IPS-15b (cell line): ENCODE data around the gene WIPI1.

Source experiments
- H3K27me3 ChIP-seq: one replicate; pipeline ENCODE4 v1.6.1; 2013; ENCODE audit warnings: low read length; ENCODE audit not compliant: control insufficient read depth, insufficient read depth
- H3K36me3 ChIP-seq: one replicate; pipeline ENCODE4 v1.6.1; 2013; ENCODE audit warnings: low read length; ENCODE audit not compliant: control insufficient read depth, insufficient read depth
- H3K4me1 ChIP-seq: one replicate; pipeline ENCODE4 v1.6.1; 2013; ENCODE audit warnings: mild to moderate bottlenecking, low read length; ENCODE audit not compliant: control insufficient read depth, insufficient read depth
- H3K4me3 ChIP-seq: one replicate; pipeline ENCODE4 v1.5.1; 2013; ENCODE audit warnings: low read depth, low read length
- H3K9ac ChIP-seq: one replicate; pipeline ENCODE4 v1.6.1; 2013; ENCODE audit warnings: low read depth, mild to moderate bottlenecking, low read length
- H3K9me3 ChIP-seq: one replicate; pipeline ENCODE4 v1.6.1; 2013; ENCODE audit warnings: mild to moderate bottlenecking, low read length; ENCODE audit not compliant: control insufficient read depth, insufficient read depth

Gene WIPI1

DNA sequence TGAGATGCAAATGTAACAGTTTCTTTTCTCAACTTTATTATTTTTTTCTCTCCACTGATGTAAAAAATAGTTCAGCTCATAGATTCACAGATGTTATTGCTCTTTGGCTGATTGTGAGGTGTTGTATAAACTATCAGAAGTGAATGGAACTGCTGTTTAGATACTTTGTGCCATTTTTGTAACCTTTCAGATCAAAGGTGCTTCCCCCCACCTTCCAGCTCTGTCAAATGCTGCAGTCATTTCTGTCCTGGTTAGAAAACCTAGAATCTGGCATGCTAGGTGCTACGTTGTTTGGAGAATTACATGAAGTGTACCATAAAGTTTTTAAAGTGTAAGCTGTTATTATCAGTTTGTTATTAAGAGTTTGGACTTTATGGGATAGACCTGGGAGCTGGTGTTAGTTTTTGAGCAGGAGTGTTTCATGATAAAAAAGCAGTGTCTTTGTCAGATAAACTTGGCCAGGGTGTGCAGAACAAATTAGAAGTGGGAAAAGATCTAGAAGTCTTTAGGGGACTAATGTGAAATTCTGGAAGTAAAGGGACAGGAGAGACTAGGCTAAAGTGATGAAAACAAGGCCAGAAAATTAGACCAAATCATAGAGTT lies 1.8 kb upstream of the WIPI1 start:
- H3K36me3 ChIP-seq: no peaks in the 10 kb centered on the region
- H3K9ac ChIP-seq: no peak overlapping the region
- peaks cover 8% of the 10 kb centered on the region for H3K4me1 ChIP-seq
- H3K4me3 ChIP-seq: no peak overlapping the region
- no peaks in the 10 kb centered on the region for H3K9me3 ChIP-seq
- H3K27me3 ChIP-seq: peaks cover 19% of the 10 kb centered on the region

DNA sequence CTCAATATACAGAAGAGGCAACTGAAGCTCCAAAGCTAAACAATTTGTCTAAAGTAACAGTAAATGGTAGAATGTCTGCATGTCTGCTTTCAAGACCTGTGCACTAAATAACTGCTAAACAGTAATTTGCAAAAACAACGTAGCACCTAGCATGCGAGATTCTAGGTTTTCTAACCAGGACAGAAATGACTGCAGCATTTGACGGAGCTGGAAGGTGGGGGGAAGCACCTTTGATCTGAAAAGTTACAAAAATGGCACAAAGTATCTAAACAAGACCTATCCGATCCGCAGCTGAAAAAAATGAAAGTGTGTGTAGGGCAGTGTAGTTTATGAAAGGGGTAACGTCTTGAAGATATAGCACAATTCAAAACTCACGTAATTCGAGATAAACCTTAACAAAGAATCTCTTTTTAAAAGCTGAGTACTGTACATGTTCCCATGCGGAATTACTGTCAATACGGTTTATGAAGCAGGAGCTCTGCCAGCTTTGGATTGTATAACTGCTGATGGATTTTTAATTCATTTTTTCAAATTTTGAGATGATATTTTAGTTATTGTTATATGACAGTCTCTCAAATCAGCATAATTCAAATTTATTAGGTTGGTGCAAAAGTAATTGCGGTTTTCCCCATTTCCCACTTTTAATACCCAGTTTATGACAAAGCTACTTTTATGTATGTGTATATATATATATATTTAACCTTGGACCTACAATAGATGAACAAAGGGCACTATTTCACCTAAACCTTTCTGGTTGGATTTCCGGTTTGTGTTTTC lies 1.2 kb upstream of the WIPI1 start:
- peaks cover 8% of the 10 kb centered on the region for H3K4me1 ChIP-seq

DNA sequence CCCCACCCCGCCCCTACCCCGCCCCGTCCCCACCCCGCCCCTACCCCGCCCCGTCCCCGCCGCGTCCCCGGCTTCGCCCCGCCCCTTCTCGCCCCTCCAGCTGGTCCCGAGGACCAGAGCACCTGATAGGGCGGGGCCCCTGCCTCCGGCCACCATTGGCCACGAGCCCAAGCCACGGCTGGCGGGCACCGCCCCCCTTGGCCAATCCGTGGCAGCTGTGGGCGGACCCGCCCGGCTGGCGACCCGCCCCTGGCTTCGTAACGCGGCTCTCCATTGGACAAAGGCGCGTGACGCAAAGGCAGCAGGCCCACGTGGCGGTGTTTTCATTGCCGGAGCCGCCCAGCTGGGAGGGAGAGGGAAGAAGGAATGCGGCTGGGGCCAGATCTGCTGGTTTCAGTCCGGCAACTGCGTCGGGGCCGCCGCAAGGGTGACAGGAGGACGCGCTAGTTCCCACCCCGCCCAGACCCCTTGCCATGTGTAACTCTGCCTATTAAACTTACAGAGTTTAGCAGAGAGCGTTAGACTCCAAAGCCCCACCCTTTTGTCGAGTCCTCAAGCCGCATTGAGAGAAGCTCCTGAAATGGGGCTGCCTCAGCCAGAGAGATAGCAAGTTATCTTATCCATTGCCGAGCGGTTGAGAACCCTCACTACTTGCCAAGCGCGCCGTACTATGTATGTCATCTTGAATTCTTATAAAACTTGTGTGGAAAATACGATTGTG lies 403 bp upstream of the WIPI1 start:
- Histone ChIP-seq H3K36me3 (no peaks in the 10 kb centered on the region), H3K9ac (no peak overlapping the region), H3K27me3 (peaks cover 19% of the 10 kb centered on the region), H3K4me3 (peak overlapping the region; percentile 54), H3K9me3 (no peaks in the 10 kb centered on the region), H3K4me1 (peaks cover 8% of the 10 kb centered on the region)

More for the DNA sequence above, 1.2 kb upstream of the WIPI1 start:
- H3K27me3 ChIP-seq: peaks cover 19% of the 10 kb centered on the region
- H3K9ac ChIP-seq: no peak overlapping the region
- peak overlapping the region; percentile 54 for H3K4me3 ChIP-seq
- H3K36me3 ChIP-seq: no peaks in the 10 kb centered on the region
- no peaks in the 10 kb centered on the region for H3K9me3 ChIP-seq

DNA sequence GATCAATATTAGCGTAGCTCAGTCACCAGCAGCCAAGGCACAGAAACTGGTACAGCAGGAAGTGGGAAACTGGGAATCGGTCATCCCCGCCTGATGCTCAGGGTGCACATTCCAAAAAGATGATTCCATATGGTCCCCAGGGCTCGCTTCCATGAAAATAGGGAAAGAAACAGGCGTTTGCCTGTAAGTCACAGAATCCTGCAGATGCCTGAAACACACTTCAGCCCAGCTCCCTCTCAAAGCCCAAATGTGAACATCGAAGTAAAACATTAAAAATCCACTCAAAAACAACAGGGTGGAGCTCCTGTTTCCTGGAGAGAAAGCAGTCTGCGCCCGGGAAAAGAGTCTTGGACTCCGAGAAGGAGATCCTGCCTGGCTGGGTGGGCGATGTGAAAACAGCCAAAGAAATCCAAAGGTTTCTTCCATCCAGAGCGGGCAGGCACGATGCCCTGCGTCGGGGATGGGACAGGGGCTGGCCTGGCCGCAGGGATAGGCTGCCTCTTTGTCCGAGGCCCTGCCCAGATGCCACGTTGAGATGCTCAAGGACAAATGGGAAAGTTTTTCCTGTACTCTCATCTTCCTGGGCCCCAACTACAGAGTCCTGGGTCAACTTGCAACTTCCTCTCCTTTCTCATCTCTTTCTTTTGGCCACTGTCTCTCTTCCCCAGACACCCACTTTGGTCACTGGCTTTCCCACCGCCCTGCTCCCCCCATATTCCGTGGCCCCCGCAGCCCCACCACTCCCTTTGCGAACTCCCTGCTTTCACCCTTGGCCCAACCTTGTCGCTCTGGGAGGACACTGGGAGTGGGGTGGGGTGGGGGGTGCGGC lies 743 bp downstream of the WIPI1 start:
- Histone ChIP-seq H3K36me3 (no peaks in the 10 kb centered on the region), H3K9me3 (no peaks in the 10 kb centered on the region), H3K9ac (peak overlapping the region; percentile 51), H3K4me3 (peak overlapping the region; percentile 57), H3K4me1 (peaks cover 8% of the 10 kb centered on the region), H3K27me3 (peaks cover 16% of the 10 kb centered on the region)

DNA sequence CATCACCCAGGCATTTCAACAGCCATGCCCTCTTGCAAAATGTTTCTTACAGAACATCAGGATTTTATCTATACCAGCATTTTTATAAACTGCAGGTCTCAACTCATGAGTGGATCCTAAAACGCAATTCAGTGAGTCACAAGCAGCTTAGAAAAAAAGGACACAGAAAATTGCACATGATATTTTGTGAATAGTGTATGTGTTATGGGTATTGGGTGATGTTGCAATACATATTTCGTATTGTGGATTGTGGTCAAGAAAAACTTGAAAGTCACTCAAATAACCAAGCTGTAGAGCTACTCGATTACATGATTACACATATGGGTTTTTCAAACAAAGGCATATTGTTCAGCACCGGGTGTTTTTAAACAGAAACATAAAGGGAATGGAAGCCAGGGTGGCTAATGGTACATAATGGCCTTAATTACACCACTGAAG lies 1.4 kb downstream of the WIPI1 start:
- Histone ChIP-seq H3K9ac (peak overlapping the region; percentile 51), H3K4me3 (peak overlapping the region; percentile 57), H3K9me3 (no peaks in the 10 kb centered on the region), H3K27me3 (peaks cover 16% of the 10 kb centered on the region), H3K36me3 (no peaks in the 10 kb centered on the region), H3K4me1 (peaks cover 6% of the 10 kb centered on the region)

DNA sequence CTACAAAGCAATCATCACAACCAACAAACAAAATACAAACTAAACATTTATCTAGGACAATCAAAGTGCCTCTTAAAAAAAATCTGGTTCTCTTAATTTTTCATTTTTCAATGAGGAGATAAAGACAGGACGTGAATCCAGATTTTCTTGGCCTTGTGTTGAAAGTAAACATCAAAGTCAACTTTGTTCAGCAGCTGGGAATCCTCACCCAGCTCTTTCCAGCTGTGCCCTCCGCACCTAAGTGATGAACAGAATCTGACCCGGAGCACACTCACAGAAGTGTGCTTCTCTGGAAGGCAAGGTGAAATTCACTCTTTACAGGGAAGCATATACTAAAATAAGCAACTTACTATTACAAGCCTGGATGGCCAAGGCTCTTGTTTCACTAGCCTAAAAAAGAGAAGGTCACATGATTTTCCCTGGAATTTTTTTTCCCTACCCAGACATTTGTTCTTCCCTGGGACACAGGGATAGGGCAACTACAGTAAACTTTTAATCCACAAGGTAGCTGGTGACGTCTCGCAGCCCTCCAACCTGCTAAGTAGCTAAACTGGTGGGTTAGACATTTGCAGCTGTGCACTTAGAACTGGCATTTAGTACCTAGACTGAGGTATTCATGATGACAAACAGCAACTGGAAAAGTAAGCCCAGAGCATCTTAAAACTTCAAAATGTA lies 3.2 kb downstream of the WIPI1 start:
- peaks cover 6% of the 10 kb centered on the region for H3K4me1 ChIP-seq
- H3K36me3 ChIP-seq: peaks cover 9% of the 10 kb centered on the region
- H3K27me3 ChIP-seq: peaks cover 11% of the 10 kb centered on the region
- no peaks in the 10 kb centered on the region for H3K9me3 ChIP-seq
- no peak overlapping the region for H3K4me3 ChIP-seq
- no peak overlapping the region for H3K9ac ChIP-seq

DNA sequence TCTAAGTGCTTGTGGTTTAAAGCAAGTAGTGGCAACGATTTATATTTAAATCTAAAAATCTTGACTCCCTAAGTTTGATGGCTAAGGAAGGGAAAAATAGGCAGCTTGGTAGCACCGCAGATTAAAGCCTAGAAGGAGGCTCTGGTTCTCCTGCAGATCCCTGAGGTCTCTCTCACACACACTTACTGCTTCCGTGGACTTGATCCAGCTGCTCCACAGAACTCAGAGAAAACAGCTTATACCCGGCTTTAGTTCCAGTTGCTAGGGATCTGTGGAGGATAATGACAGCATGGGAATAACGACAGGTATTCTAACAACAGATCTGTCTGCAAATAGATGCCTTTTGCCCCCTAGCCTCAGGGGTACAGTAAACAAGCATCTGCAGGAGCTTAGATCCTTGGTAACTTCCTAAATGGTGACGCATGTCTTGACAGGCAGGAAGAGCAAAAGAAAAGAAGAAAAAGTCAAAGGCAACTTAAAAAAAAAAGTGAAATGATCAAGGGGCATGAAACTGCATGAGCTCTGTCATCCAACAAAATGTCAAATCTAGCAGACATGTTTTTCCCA lies 4.5 kb downstream of the WIPI1 start:
- H3K36me3 ChIP-seq: peaks cover 11% of the 10 kb centered on the region
- peaks cover 3% of the 10 kb centered on the region for H3K4me1 ChIP-seq
- H3K4me3 ChIP-seq: no peak overlapping the region
- no peaks in the 10 kb centered on the region for H3K27me3 ChIP-seq
- H3K9me3 ChIP-seq: no peaks in the 10 kb centered on the region
- no peak overlapping the region for H3K9ac ChIP-seq

DNA sequence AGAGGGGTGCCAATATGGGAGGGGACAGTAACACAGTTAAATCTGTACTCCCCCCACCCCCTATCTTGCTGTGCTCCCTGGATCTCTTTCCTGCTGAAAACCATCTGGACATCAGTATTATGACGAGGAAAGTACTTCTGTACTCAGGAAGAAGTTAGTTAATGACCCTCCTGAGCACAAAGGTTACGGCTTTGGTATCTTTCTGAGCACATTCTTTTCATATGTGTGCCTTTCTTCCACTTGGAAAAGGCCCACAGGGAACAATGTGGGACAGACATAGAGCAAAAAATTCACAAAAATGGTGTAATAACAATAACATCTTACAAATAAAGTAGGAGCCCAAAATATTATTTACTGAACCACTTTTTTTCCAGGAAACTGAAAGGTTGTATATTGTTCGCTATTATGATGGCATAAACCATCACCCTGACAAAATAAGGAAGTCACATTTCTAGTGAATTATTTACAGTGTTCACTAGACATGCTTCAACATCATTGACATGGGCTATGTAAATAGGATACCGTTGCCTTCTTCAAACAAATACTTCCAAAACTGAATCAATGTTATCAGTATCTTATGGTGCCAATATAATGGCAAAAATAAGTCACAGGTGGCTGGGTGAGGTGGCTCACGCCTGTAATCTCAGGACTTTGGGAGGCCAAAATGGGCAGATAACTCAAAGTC lies 5.5 kb downstream of the WIPI1 start:
- Histone ChIP-seq H3K4me3 (no peak overlapping the region), H3K4me1 (peaks cover 3% of the 10 kb centered on the region), H3K36me3 (peaks cover 11% of the 10 kb centered on the region), H3K9ac (no peak overlapping the region), H3K9me3 (no peaks in the 10 kb centered on the region), H3K27me3 (no peaks in the 10 kb centered on the region)

DNA sequence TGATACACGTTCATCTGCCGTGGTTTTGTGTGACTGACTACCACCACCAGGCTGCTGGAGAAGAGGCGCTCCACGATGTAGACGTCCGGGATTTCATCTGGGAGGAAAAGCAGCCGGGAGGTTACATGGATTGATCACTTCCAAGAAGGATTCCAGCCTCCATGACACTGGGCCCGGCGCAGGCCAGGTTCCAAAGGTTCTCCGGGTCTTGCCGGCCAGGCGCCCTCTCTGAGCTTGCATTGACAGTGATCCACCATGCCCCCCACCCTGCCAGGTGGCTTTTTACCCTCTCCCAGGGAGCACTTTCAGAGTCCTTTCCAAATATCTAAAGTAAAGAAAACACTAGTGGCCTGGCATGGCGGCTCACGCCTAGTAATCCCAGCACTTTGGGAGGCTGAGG lies 6.5 kb downstream of the WIPI1 start:
- H3K9me3 ChIP-seq: no peaks in the 10 kb centered on the region
- peaks cover 11% of the 10 kb centered on the region for H3K36me3 ChIP-seq
- H3K27me3 ChIP-seq: no peaks in the 10 kb centered on the region
- no peak overlapping the region for H3K4me3 ChIP-seq
- H3K4me1 ChIP-seq: no peaks in the 10 kb centered on the region
- no peak overlapping the region for H3K9ac ChIP-seq

DNA sequence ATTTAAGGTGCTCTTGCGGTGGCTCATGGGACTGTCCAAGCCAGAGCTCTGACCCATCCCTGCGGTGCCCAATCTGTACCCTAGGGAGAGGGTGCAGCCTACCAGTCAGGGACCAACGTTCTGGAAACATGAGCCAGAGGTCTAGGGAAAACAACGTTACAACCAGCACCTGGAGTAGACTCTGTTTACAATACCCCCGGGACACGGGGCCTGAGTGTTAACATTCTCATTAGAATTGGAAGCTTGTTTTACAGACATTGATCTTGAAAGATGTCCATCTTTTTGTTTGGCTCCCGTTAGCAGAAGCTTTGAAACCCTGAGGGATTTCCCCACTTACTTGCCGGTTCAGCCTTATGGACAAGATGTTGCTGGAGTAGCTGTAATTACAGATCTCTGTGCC lies 6.9 kb downstream of the WIPI1 start:
- H3K36me3 ChIP-seq: peaks cover 11% of the 10 kb centered on the region
- no peaks in the 10 kb centered on the region for H3K4me1 ChIP-seq
- H3K9me3 ChIP-seq: no peaks in the 10 kb centered on the region
- no peaks in the 10 kb centered on the region for H3K27me3 ChIP-seq
- no peak overlapping the region for H3K4me3 ChIP-seq
- H3K9ac ChIP-seq: no peak overlapping the region
